Smooth muscle cell (in vitro differentiated cells): ENCODE data around the gene SPART. TPM values are rescaled to one million over a fixed set of nuclear protein-coding genes. Genes with fewer than 3 reads are reported as not detected.

Experiments
- DNase-seq: peaks from one replicate; lab custom pipeline; 2025; ENCODE audit not compliant: unreplicated experiment; lab: John Stamatoyannopoulos, UW
- H2AFZ ChIP-seq: fragments of 200-600 bp; sonication (generic); 2 replicates; pipeline ENCODE4 v1.6.0; 2016; ENCODE audit warnings: antibody characterized with exemption, low read depth, mild to moderate bottlenecking
- H3F3A ChIP-seq: fragments of 200-600 bp; sonication (generic); 2 replicates; pipeline ENCODE4 v1.6.0; 2017; ENCODE audit warnings: antibody characterized with exemption, low read depth
- H3K27ac ChIP-seq: fragments of 200-600 bp; sonication (generic); 2 replicates; pipeline ENCODE4 v1.5.1; 2016; ENCODE audit warnings: low read depth, mild to moderate bottlenecking
- H3K27me3 ChIP-seq: fragments of 200-600 bp; sonication (generic); 2 replicates; pipeline ENCODE4 v1.6.1; 2016; ENCODE audit warnings: low read depth, mild to moderate bottlenecking
- H3K36me3 ChIP-seq: fragments of 200-600 bp; sonication (generic); 2 replicates; pipeline ENCODE4 v1.5.1; 2016; ENCODE audit warnings: low read depth
- H3K4me1 ChIP-seq: fragments of 200-600 bp; sonication (generic); 2 replicates; pipeline ENCODE4 v1.5.1; 2016; ENCODE audit warnings: low read depth
- H3K4me2 ChIP-seq: fragments of 200-600 bp; sonication (generic); 2 replicates; pipeline ENCODE4 v1.6.0; 2016; ENCODE audit warnings: mild to moderate bottlenecking
- H3K4me3 ChIP-seq: fragments of 200-600 bp; sonication (generic); 2 replicates; pipeline ENCODE4 v1.5.1; 2016; ENCODE audit warnings: mild to moderate bottlenecking
- H3K79me2 ChIP-seq: fragments of 200-600 bp; sonication (generic); 2 replicates; pipeline ENCODE4 v1.6.0; 2016; ENCODE audit warnings: low read depth, mild to moderate bottlenecking
- H3K9ac ChIP-seq: fragments of 200-600 bp; sonication (generic); 2 replicates; pipeline ENCODE4 v1.6.0; 2016; ENCODE audit warnings: low read depth
- H3K9me3 ChIP-seq: fragments of 200-600 bp; sonication (generic); replicated peaks from 2 replicates; pipeline ENCODE4 v1.5.1; 2016; ENCODE audit warnings: low read depth
- H4K20me1 ChIP-seq: fragments of 200-600 bp; sonication (generic); 2 replicates; pipeline ENCODE4 v1.6.0; 2016; ENCODE audit warnings: low read depth
- WGBS: methylation state at CpG from one replicate; pipeline ENCODE4 v1.1.7; 2016; ENCODE audit warnings: low lambda C conversion rate; 5-methylcytosine and 5-hydroxymethylcytosine counted together
- polyA plus RNA-seq: library from polyadenylated mRNA; unstranded; fragments of >200 nt; fragmentation: Nextera tagmentation; extraction: Ambion mirVana; gene quantifications from 2 replicates; pipeline ENCODE4 v1.2.1, GENCODE V29; 2016
- total RNA-seq: library from RNA; depleted of rRNA; stranded (reverse); fragments of >200 nt; gene quantifications from 2 replicates; pipeline ENCODE4 v1.2.3, GENCODE V29; 2014
- TF ChIP-seq, protein P1 (sequence below): fragments of 200-600 bp; sonication (generic); IDR thresholded peaks from 2 replicates; pipeline ENCODE4 v1.5.1; 2017; ENCODE audit warnings: borderline replicate concordance, mild to moderate bottlenecking, antibody characterized with exemption; ENCODE audit not compliant: insufficient read depth, poor library complexity, severe bottlenecking

SPART gene
- total and polyA plus RNA-seq, 2 experiments from 2014 or later, result 44.0 to 45.1 TPM

DNA sequence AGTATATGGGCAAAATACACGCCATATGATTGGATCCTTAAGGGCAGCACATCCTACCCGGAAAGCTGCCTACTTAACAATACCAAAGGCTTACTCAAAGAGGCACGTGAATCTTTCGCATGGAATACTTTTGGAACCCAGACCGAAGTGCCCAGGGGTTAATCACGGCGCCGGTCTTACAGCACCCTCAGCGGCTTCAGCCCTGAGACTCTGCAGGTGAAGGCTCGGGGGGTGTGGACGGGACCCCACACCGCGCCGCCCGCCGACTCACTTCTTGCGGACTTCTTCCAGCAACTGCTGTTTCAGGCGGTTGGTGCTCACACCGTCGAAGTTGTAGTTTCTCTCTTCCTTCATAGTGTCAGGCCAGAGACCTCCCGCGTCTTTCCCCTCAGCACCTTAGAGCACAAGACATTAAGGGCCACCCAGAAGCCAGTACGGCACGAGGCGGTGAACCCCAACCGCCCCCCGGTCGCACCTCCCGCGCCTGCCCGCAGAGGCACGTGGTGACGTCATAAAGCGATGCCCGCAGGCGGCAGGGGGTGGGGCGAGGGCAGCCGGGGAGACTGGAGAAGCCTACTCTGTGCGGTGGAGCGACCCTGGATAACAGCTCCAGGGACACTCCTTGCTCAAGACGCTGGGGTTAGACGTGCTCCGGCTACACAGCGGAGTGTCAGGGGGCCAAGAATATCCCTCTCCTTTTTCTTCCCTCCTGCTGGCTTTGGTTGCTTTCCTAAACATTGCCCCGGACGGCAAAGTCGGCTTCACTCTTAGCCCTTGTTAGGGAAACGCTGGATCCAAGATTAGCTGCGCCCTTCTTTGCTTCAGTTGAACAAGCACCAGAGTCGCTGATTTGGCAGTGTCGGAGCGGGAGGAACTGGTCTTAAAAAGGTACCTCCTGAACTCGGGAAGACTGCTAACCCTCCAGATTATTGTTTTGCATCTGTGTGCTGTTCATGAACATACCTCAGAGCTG is 48.5 kb downstream of the SPART start, which contains the start of gene CCDC169:
Gene CCDC169 (minus strand): TSS at position 449 of the 973 bp plus-strand sequence. CDS start 95 bp downstream, at position 354.
- H3K36me3 ChIP-seq, result no peaks in the 10 kb centered on the region
- H4K20me1 ChIP-seq, result no peaks in the 10 kb centered on the region
- no peaks in the 10 kb centered on the region for H3F3A ChIP-seq
- peak within 1 kb of the TSS; percentile 70 for H2AFZ ChIP-seq
- H3K27ac ChIP-seq, result no peak within 1 kb of the TSS
- no peaks in the 10 kb centered on the region for H3K9me3 ChIP-seq
- H3K27me3 ChIP-seq, result no peaks in the 10 kb centered on the region
- H3K4me1 ChIP-seq, result peaks cover 7% of the 10 kb centered on the region
- TF ChIP-seq, protein P1, sequence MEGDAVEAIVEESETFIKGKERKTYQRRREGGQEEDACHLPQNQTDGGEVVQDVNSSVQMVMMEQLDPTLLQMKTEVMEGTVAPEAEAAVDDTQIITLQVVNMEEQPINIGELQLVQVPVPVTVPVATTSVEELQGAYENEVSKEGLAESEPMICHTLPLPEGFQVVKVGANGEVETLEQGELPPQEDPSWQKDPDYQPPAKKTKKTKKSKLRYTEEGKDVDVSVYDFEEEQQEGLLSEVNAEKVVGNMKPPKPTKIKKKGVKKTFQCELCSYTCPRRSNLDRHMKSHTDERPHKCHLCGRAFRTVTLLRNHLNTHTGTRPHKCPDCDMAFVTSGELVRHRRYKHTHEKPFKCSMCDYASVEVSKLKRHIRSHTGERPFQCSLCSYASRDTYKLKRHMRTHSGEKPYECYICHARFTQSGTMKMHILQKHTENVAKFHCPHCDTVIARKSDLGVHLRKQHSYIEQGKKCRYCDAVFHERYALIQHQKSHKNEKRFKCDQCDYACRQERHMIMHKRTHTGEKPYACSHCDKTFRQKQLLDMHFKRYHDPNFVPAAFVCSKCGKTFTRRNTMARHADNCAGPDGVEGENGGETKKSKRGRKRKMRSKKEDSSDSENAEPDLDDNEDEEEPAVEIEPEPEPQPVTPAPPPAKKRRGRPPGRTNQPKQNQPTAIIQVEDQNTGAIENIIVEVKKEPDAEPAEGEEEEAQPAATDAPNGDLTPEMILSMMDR, result no peak
- 17% methylated on average over 53 of the region's 53 CpGs for WGBS
- peak; percentile 8 for DNase-seq
- H3K4me2 ChIP-seq, result peak within 1 kb of the TSS; percentile 89
- H3K79me2 ChIP-seq, result no peaks in the 10 kb centered on the region
- peak within 1 kb of the TSS; percentile 68 for H3K9ac ChIP-seq
- H3K4me3 ChIP-seq, result peak within 1 kb of the TSS; percentile 65

DNA sequence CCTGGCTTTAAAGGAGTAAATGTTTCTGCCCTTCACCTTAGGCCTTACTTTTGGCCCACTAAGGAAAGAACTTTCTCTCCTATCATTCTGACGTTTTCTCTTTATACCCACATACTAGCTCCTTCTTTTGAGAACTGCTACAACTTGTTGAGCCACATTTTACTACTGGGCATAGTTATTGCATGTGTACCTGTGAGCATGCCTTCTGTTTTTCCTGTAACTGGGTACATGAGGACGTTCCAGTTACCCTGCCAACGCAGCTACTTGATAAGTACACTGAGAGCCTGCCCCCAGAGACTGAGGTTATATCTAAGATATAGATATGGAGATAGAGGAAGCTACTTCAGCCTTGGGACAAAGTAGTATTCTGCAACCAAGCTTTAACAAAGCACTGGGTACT is 52.1 kb downstream of the SPART start:
- DNase-seq, result no peak
- Histone ChIP-seq H3K4me1 (peaks cover 7% of the 10 kb centered on the region), H3K9me3 (peaks cover 9% of the 10 kb centered on the region), H3F3A (no peaks in the 10 kb centered on the region), H3K27me3 (no peaks in the 10 kb centered on the region), H3K36me3 (no peaks in the 10 kb centered on the region), H3K4me3 (no peak overlapping the region), H3K4me2 (no peak overlapping the region), H2AFZ (no peak overlapping the region), H4K20me1 (no peaks in the 10 kb centered on the region), H3K27ac (no peak overlapping the region), H3K79me2 (no peaks in the 10 kb centered on the region), H3K9ac (no peak overlapping the region)
- TF ChIP-seq, protein P1, result no peak
- 82% methylated on average over 3 of the region's 3 CpGs for WGBS

DNA sequence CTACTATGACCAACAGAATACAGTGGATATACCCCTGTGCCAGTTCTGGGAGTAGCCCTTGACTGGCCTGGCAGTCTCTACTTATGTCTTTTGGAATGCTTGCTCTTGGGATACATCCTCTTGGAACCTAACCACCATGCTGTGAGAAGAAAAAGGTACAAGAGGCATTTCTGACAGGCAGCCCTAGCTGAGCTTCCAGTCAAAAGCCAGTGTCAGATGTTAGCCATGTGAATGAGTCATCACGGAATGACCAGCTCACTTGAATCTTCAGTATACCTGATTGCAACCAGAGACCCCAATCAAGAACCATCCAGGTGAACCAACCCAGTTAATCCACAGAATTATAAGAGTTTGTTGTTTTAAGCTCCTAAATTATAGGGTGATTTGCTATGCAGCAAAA is 52.7 kb downstream of the SPART start:
- no peak overlapping the region for H3K4me3 ChIP-seq
- H3F3A ChIP-seq, result no peaks in the 10 kb centered on the region
- peaks cover 14% of the 10 kb centered on the region for H3K9me3 ChIP-seq
- no peaks in the 10 kb centered on the region for H3K79me2 ChIP-seq
- WGBS, result 100% methylated on average over 1 of the region's 1 CpG
- H3K27ac ChIP-seq, result no peak overlapping the region
- TF ChIP-seq, protein P1, result no peak
- no peaks in the 10 kb centered on the region for H3K27me3 ChIP-seq
- DNase-seq, result no peak
- H3K9ac ChIP-seq, result no peak overlapping the region
- no peak overlapping the region for H2AFZ ChIP-seq
- H3K4me1 ChIP-seq, result peaks cover 7% of the 10 kb centered on the region
- no peak overlapping the region for H3K4me2 ChIP-seq
- H4K20me1 ChIP-seq, result no peaks in the 10 kb centered on the region
- H3K36me3 ChIP-seq, result no peaks in the 10 kb centered on the region
